PC-3 (cell line): ENCODE results near the gene ZNF384. TPM values are rescaled to one million over a fixed set of nuclear protein-coding genes. Genes with fewer than 3 reads are reported as not detected.

ENCODE experiments used
- ATAC-seq: fragments of 200-7000 bp; cut with Tn5 transposase; 2 replicates; pipeline ENCODE4 v1.9.1; 2020; ENCODE audit warnings: mild to moderate bottlenecking, moderate library complexity
- Bru-seq: library from RNA; stranded (reverse); fragments of 400-500 nt; gene quantifications from one replicate; lab custom pipeline; 2021; lab: Mats Ljungman, UMichigan
- BruChase-seq, 2 experiments: library from RNA; stranded (reverse); fragments of 400-500 nt; gene quantifications; one replicate each; lab custom pipeline; 2021; lab: Mats Ljungman, UMichigan
- BruUV-seq: library from RNA; stranded (reverse); fragments of 400-500 nt; replicated peaks from 2 replicates; lab custom pipeline; 2021; lab: Mats Ljungman, UMichigan
- CTCF ChIA-PET: fragments of 300-600 bp; sonication (Branson Sonifier 250); formaldehyde crosslinking; loops from one replicate; lab custom pipeline; 2022; ENCODE audit warnings: antibody characterized with exemption; lab: Charles Lee
- POLR2A ChIA-PET: fragments of 300-600 bp; sonication (Branson Sonifier 250); formaldehyde crosslinking; loops from one replicate; lab custom pipeline; 2022; ENCODE audit warnings: antibody characterized with exemption; ENCODE audit not compliant: unreplicated experiment; lab: Charles Lee
- DNase-seq: peaks from one replicate; pipeline ENCODE4 v3.0.0-alpha.2; 2015
- H2AFZ ChIP-seq: fragments of 300-600 bp; sonication (generic); 2 replicates; pipeline ENCODE4 v1.6.0; 2016; ENCODE audit warnings: antibody characterized with exemption, low read length
- H3F3A ChIP-seq: fragments of 300-600 bp; sonication (generic); one replicate; pipeline ENCODE4 v1.6.0; 2017; ENCODE audit warnings: antibody characterized with exemption, low read length, control low read depth, mild to moderate bottlenecking; ENCODE audit not compliant: unreplicated experiment
- H3K27ac ChIP-seq: fragments of 300-600 bp; sonication (generic); 2 replicates; pipeline ENCODE4 v1.5.1; 2016; ENCODE audit warnings: mild to moderate bottlenecking, low read length
- H3K27me3 ChIP-seq: fragments of 300-600 bp; sonication (generic); 2 replicates; pipeline ENCODE4 v1.6.1; 2016; ENCODE audit warnings: low read length, mixed read lengths
- H3K36me3 ChIP-seq: fragments of 300-600 bp; sonication (generic); 2 replicates; pipeline ENCODE4 v1.6.1; 2016; ENCODE audit warnings: low read depth, mixed run types, low read length, mixed read lengths
- H3K4me1 ChIP-seq: fragments of 300-600 bp; sonication (generic); 2 replicates; pipeline ENCODE4 v1.5.1; 2016; ENCODE audit warnings: low read length; ENCODE audit not compliant: insufficient read depth
- H3K4me2 ChIP-seq: fragments of 300-600 bp; sonication (generic); 2 replicates; pipeline ENCODE4 v1.6.0; 2016; ENCODE audit warnings: low read length
- H3K4me3 ChIP-seq: fragments of 300-600 bp; sonication (generic); 2 replicates; pipeline ENCODE4 v1.5.1; 2016; ENCODE audit warnings: mild to moderate bottlenecking, low read length, mixed read lengths
- H3K79me2 ChIP-seq: fragments of 300-600 bp; sonication (generic); 2 replicates; pipeline ENCODE4 v1.6.1; 2017; ENCODE audit warnings: low read length, mixed read lengths
- H3K9ac ChIP-seq: fragments of 300-600 bp; sonication (generic); 2 replicates; pipeline ENCODE4 v1.6.0; 2016; ENCODE audit warnings: mild to moderate bottlenecking, low read length
- H3K9me2 ChIP-seq: fragments of 300-600 bp; sonication (generic); replicated peaks from 2 replicates; pipeline ENCODE4 v1.6.1; 2016; ENCODE audit warnings: mixed run types, low read length, mixed read lengths
- H3K9me3 ChIP-seq: fragments of 300-600 bp; sonication (generic); 2 replicates; pipeline ENCODE4 v1.6.1; 2016; ENCODE audit warnings: low read length, mixed read lengths
- H4K20me1 ChIP-seq: fragments of 300-600 bp; sonication (generic); 2 replicates; pipeline ENCODE4 v1.6.1; 2016; ENCODE audit warnings: low read length, mixed read lengths
- CTCF ChIP-seq: fragments of 300-600 bp; sonication (generic); conservative IDR thresholded peaks from 2 replicates; pipeline ENCODE4 v1.5.1; 2017; ENCODE audit warnings: antibody characterized with exemption, low read depth, mild to moderate bottlenecking, low read length
- EZH2 ChIP-seq: fragments of 300-600 bp; sonication (generic); IDR thresholded peaks from one replicate; pipeline ENCODE4 v1.6.1; 2017; ENCODE audit warnings: antibody characterized with exemption, mild to moderate bottlenecking, low read length; ENCODE audit not compliant: unreplicated experiment
- EZH2phosphoT487 ChIP-seq: fragments of 300-600 bp; sonication (generic); IDR thresholded peaks from 2 replicates; pipeline ENCODE4 v1.6.1; 2018; ENCODE audit warnings: mild to moderate bottlenecking, antibody characterized with exemption, low read length, borderline replicate concordance
- intact Hi-C: fragments of 100-400 bp; cut with micrococcal nuclease; formaldehyde crosslinking; loops from 2 replicates; pipeline ENCODE4 v1.9.0; 2023
- long read RNA-seq: library from polyadenylated mRNA; unstranded; transcript quantifications from one replicate; pipeline ENCODE4 v2.0.0, GENCODE V29; 2021; ENCODE audit not compliant: unreplicated experiment
- total RNA-seq: library from RNA; depleted of rRNA; stranded (reverse); fragments of >200 nt; gene quantifications from 2 replicates; pipeline ENCODE4 v1.2.3, GENCODE V29; 2014; rRNA removed

ZNF384 gene
- total RNA-seq (19.6 and 22.3 TPM in 2 replicates), Bru-seq, nascent RNA (percentile 78 among the genes with signal in this experiment), BruChase-seq, experiment 1, labeled RNA remaining after a 6-hour chase (percentile 84 among the genes with signal in this experiment), BruChase-seq, experiment 2, labeled RNA remaining after a 2-hour chase (percentile 78 among the genes with signal in this experiment)
- long read RNA-seq, partial matches to known transcripts: 46 of 106 reads
- long read RNA-seq, other reads (novel, unspliced or antisense): 55 of 106 reads

DNA sequence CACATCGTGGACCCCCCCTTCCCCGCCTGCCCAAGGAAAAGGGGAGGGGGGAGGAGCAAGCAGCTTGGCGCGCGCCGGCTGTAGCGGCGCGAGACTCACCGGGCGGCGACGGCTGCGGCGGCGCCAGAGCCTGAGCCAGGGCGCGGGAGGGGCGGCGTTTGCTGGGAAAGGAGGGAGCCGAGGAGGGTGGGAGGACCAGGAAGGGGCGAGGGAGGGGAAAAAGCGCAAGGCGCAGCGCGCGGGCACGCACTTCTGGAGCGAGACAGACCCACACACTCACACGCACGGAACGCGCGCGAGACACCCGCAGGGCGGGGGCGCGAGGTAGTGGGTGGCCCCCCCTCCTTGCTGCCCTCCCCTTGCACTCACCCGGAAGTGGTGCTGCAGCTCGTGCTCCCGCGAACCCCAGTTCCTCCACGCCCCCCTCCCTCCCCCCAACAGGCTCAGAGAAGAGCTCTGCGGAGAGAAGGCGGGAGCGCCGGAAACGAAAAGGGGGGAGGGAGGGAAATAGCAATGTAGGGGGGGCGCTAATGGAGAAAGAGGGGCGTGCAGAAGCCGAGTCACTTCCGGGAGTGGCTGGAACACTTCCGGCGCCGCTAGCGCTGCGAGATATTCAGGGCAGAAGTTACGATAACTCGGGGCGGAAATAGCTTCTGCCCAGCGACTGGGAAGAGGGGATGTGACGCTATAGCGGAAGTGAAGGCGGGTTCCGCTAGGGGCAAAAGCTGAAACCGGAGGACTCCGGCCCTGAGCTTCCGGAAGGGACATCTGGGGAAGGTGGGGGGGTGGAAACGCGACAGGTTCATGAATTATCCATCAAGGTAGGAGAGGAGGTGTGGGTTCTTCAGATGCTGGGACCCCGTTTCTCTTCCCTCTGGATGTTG lies at the start of gene ZNF384:
TSS of gene ZNF384 (minus strand) at position 377 of the 884 bp plus-strand sequence. CDS start 9,855 bp downstream, outside the sequence.
- H3K4me3 ChIP-seq: peak within 1 kb of the TSS; percentile 72
- H3F3A ChIP-seq: no peaks in the 10 kb centered on the region
- H3K4me1 ChIP-seq: peaks cover 13% of the 10 kb centered on the region; the same call in 1 of the 2 replicates
- H3K27me3 ChIP-seq: no peaks in the 10 kb centered on the region
- H3K27ac ChIP-seq: peak within 1 kb of the TSS; percentile 83
- H3K4me2 ChIP-seq: peak within 1 kb of the TSS; percentile 99
- CTCF ChIA-PET: interaction anchor here (0.5 to 0.7 kb wide), 7 partner anchors 84 to 252 kb away, joined by 3 to 12 read pairs (median 5); no protein-coding TSS in a partner anchor
- H3K36me3 ChIP-seq: peaks cover 7% of the 10 kb centered on the region
- intact Hi-C loops: loop anchor here (1.0 kb wide), 2 partner anchors 26 to 35 kb away; partner anchors contain the start of genes COPS7A and ING4
- peak within 1 kb of the TSS; percentile 97 for H3K9ac ChIP-seq
- POLR2A ChIA-PET: interaction anchor here (0.5 to 1.0 kb wide), 11 partner anchors 9 to 880 kb away, joined by 3 to 16 read pairs (median 4); partner anchors contain the start of genes COPS7A and USP5
- no peaks in the 10 kb centered on the region for H3K9me3 ChIP-seq
- ATAC-seq: peak; percentile 85
- peak within 1 kb of the TSS; percentile 73 for H2AFZ ChIP-seq
- H3K79me2 ChIP-seq: peaks cover 60% of the 10 kb centered on the region
- BruUV-seq: no TSS peak
- H4K20me1 ChIP-seq: no peaks in the 10 kb centered on the region
- no peak for TF ChIP-seq CTCF
- peak; percentile 95 for TF ChIP-seq EZH2phosphoT487
- no peak for TF ChIP-seq EZH2
- H3K9me2 ChIP-seq: no peaks in the 10 kb centered on the region
- DNase-seq: peak; percentile 97

- Histone ChIP-seq H3K79me2 (no peaks in the 10 kb centered on the region), H3K27me3 (no peaks in the 10 kb centered on the region), H3K4me2 (no peak overlapping the region), H2AFZ (no peak overlapping the region), H3K9me3 (no peaks in the 10 kb centered on the region), H3K36me3 (no peaks in the 10 kb centered on the region), H3K9ac (no peak overlapping the region), H3K4me1 (peaks cover 5% of the 10 kb centered on the region), H4K20me1 (no peaks in the 10 kb centered on the region), H3K4me3 (no peak overlapping the region), H3F3A (no peaks in the 10 kb centered on the region), H3K27ac (no peak overlapping the region), H3K9me2 (no peaks in the 10 kb centered on the region)
- intact Hi-C loops: no loop called here
- ChIA-PET CTCF (no interaction called here), POLR2A (no interaction called here)
- TF ChIP-seq CTCF: no peak
- no peak for TF ChIP-seq EZH2
- TF ChIP-seq EZH2phosphoT487: no peak
- BruUV-seq: no TSS peak
- DNase-seq: no peak
- no peak for ATAC-seq
Observed at GRCh38 chr12:6736754-6737153, 47.6 kb upstream of the ZNF384 start.
